HEK293 (cell line): Measurements from ENCODE around the gene RNF212.

Source experiments
- CTCF ChIA-PET: fragments of 350-600 bp; formaldehyde crosslinking; extraction: SDS; loops from one replicate; lab custom pipeline; 2021; ENCODE audit warnings: antibody characterized with exemption; lab: Yijun Ruan, JAX
- POLR2A ChIA-PET: fragments of 300-600 bp; formaldehyde crosslinking; extraction: SDS; loops from one replicate; lab custom pipeline; 2020; ENCODE audit warnings: antibody characterized with exemption, inconsistent platforms; lab: Yijun Ruan, JAX
- H3K27ac ChIP-seq: fragments of 200-500 bp; sonication (Bioruptor generic); 2 replicates; pipeline ENCODE4 v1.5.1; 2014; ENCODE audit warnings: low read depth, low read length, control low read depth, inconsistent platforms; ENCODE audit errors: extremely low read depth
- H3K36me3 ChIP-seq, 2 experiments: fragments of 200-500 bp in 1 of 2; sonication (Bioruptor generic) in 1 of 2; 1 replicate in 1 of 2; 2 replicates in 1 of 2; pipeline ENCODE4 v1.5.1; 2014 to 2017; ENCODE audit warnings: inconsistent platforms in 2 of 2, low read length in 2 of 2; ENCODE audit not compliant: control insufficient read depth in 2 of 2, insufficient read depth in 1 of 2
- H3K4me1 ChIP-seq: fragments of 200-500 bp; sonication (Bioruptor generic); 2 replicates; pipeline ENCODE4 v1.5.1; 2014; ENCODE audit warnings: mild to moderate bottlenecking, low read length, inconsistent platforms; ENCODE audit not compliant: control insufficient read depth, insufficient read depth
- H3K4me3 ChIP-seq: 2 replicates; pipeline ENCODE4 v1.5.1; 2011; ENCODE audit warnings: low read depth, mild to moderate bottlenecking, control low read depth, low read length, moderate library complexity
- H3K9me3 ChIP-seq: fragments of 200-500 bp; sonication (Bioruptor generic); 2 replicates; pipeline ENCODE4 v1.5.1; 2014; ENCODE audit warnings: low read depth, low read length, inconsistent platforms; ENCODE audit not compliant: control insufficient read depth, insufficient read depth
- BCL11A ChIP-seq: fragments of 450-650 bp; formaldehyde crosslinking; IDR thresholded peaks from 2 replicates; pipeline ENCODE4 v1.5.1; 2016; ENCODE audit warnings: low read depth, missing biosample characterization, missing genetic modification characterization
- FEZF1 ChIP-seq: fragments of 450-650 bp; formaldehyde crosslinking; IDR thresholded peaks from 2 replicates; pipeline ENCODE4 v1.5.1; 2016; ENCODE audit warnings: missing biosample characterization, missing genetic modification characterization
- GLIS1 ChIP-seq: fragments of 450-650 bp; formaldehyde crosslinking; IDR thresholded peaks from 2 replicates; pipeline ENCODE4 v1.5.1; 2016; ENCODE audit warnings: missing biosample characterization, missing genetic modification characterization
- HOXD13 ChIP-seq: sonication (generic); formaldehyde crosslinking; IDR thresholded peaks from 2 replicates; pipeline ENCODE4 v1.8.0; 2022; ENCODE audit warnings: missing genetic modification reagents, borderline replicate concordance
- IKZF3 ChIP-seq: fragments of 450-650 bp; IDR thresholded peaks from 2 replicates; pipeline ENCODE4 v1.5.0; 2018; ENCODE audit warnings: missing biosample characterization, mild to moderate bottlenecking, missing genetic modification characterization, moderate library complexity
- KLF10 ChIP-seq: fragments of 450-650 bp; IDR thresholded peaks from 2 replicates; pipeline ENCODE4 v1.5.1; 2018; ENCODE audit warnings: missing biosample characterization, mild to moderate bottlenecking, missing genetic modification characterization
- SALL2 ChIP-seq: fragments of 450-650 bp; formaldehyde crosslinking; IDR thresholded peaks from 2 replicates; pipeline ENCODE4 v1.5.0; 2017; ENCODE audit warnings: missing biosample characterization, mild to moderate bottlenecking, missing genetic modification characterization, borderline replicate concordance
- SCRT2 ChIP-seq: fragments of 450-650 bp; formaldehyde crosslinking; IDR thresholded peaks from 2 replicates; pipeline ENCODE4 v1.5.1; 2016; ENCODE audit warnings: missing biosample characterization, missing genetic modification characterization
- YY2 ChIP-seq: fragments of 450-650 bp; formaldehyde crosslinking; IDR thresholded peaks from 2 replicates; pipeline ENCODE4 v1.5.1; 2016; ENCODE audit warnings: missing biosample characterization, missing genetic modification characterization
- ZNF112 ChIP-seq: fragments of 450-650 bp; formaldehyde crosslinking; IDR thresholded peaks from 2 replicates; pipeline ENCODE4 v1.5.0; 2017; ENCODE audit warnings: missing biosample characterization, missing genetic modification characterization
- ZNF114 ChIP-seq: fragments of 450-650 bp; formaldehyde crosslinking; IDR thresholded peaks from 2 replicates; pipeline ENCODE4 v1.5.0; 2017; ENCODE audit warnings: missing biosample characterization, missing genetic modification characterization
- ZNF174 ChIP-seq: fragments of 450-650 bp; formaldehyde crosslinking; IDR thresholded peaks from 2 replicates; pipeline ENCODE4 v1.5.0; 2017; ENCODE audit warnings: missing biosample characterization, mild to moderate bottlenecking, missing genetic modification characterization
- ZNF202 ChIP-seq: fragments of 450-650 bp; formaldehyde crosslinking; IDR thresholded peaks from 2 replicates; pipeline ENCODE4 v1.5.1; 2016; ENCODE audit warnings: missing biosample characterization, missing genetic modification characterization, borderline replicate concordance
- ZNF214 ChIP-seq: fragments of 450-650 bp; formaldehyde crosslinking; IDR thresholded peaks from 2 replicates; pipeline ENCODE4 v1.5.1; 2017; ENCODE audit warnings: missing biosample characterization, mild to moderate bottlenecking, missing genetic modification characterization, borderline replicate concordance
- ZNF23 ChIP-seq: fragments of 450-650 bp; formaldehyde crosslinking; IDR thresholded peaks from 2 replicates; pipeline ENCODE4 v1.5.1; 2016; ENCODE audit warnings: missing biosample characterization, missing genetic modification characterization, borderline replicate concordance
- ZNF24 ChIP-seq: fragments of 450-650 bp; formaldehyde crosslinking; IDR thresholded peaks from 2 replicates; pipeline ENCODE4 v1.5.1; 2016; ENCODE audit warnings: missing biosample characterization, missing genetic modification characterization
- ZNF274 ChIP-seq, 2 experiments: fragments of 200-500 bp in 1 of 2; fragments of 450-650 bp in 1 of 2; sonication (Bioruptor generic) in 1 of 2; formaldehyde crosslinking in 1 of 2; IDR thresholded peaks; 2 replicates each; pipeline versions ENCODE4 v1.5.1 to v1.6.1; 2014 to 2016; ENCODE audit warnings: borderline replicate concordance in 1 of 2, inconsistent platforms in 1 of 2, low read length in 1 of 2, missing biosample characterization in 1 of 2, missing genetic modification characterization in 1 of 2
- ZNF311 ChIP-seq: fragments of 450-650 bp; formaldehyde crosslinking; IDR thresholded peaks from 2 replicates; pipeline ENCODE4 v1.5.1; 2017; ENCODE audit warnings: missing biosample characterization, missing genetic modification characterization, borderline replicate concordance
- ZNF558 ChIP-seq: fragments of 450-650 bp; formaldehyde crosslinking; IDR thresholded peaks from 2 replicates; pipeline ENCODE4 v1.5.1; 2016; ENCODE audit warnings: missing biosample characterization, missing genetic modification characterization
- ZNF600 ChIP-seq: fragments of 450-650 bp; formaldehyde crosslinking; IDR thresholded peaks from 2 replicates; pipeline ENCODE4 v1.5.1; 2016; ENCODE audit warnings: missing biosample characterization, missing genetic modification characterization
- ZNF623 ChIP-seq: fragments of 450-650 bp; formaldehyde crosslinking; IDR thresholded peaks from 2 replicates; pipeline ENCODE4 v1.5.1; 2016; ENCODE audit warnings: missing biosample characterization, missing genetic modification characterization
- ZNF777 ChIP-seq: fragments of 450-650 bp; formaldehyde crosslinking; IDR thresholded peaks from 2 replicates; pipeline ENCODE4 v1.5.1; 2017; ENCODE audit warnings: missing biosample characterization, missing genetic modification characterization, borderline replicate concordance
- ZNF792 ChIP-seq: fragments of 450-650 bp; formaldehyde crosslinking; IDR thresholded peaks from 2 replicates; pipeline ENCODE4 v1.5.1; 2016; ENCODE audit warnings: missing biosample characterization, missing genetic modification characterization
- TF ChIP-seq, protein P1 (sequence below): fragments of 450-650 bp; formaldehyde crosslinking; IDR thresholded peaks from 2 replicates; pipeline ENCODE4 v1.5.1; 2016; ENCODE audit warnings: missing biosample characterization, missing genetic modification characterization
- TF ChIP-seq, protein P2 (sequence below): fragments of 450-650 bp; formaldehyde crosslinking; IDR thresholded peaks from 2 replicates; pipeline ENCODE4 v1.5.1; 2017; ENCODE audit warnings: missing biosample characterization, missing genetic modification characterization
- TF ChIP-seq, protein P3 (sequence below): fragments of 450-650 bp; formaldehyde crosslinking; conservative IDR thresholded peaks from 2 replicates; pipeline ENCODE4 v1.5.1; 2016; ENCODE audit warnings: low read depth, missing biosample characterization, missing genetic modification characterization

The RNF212 gene

DNA sequence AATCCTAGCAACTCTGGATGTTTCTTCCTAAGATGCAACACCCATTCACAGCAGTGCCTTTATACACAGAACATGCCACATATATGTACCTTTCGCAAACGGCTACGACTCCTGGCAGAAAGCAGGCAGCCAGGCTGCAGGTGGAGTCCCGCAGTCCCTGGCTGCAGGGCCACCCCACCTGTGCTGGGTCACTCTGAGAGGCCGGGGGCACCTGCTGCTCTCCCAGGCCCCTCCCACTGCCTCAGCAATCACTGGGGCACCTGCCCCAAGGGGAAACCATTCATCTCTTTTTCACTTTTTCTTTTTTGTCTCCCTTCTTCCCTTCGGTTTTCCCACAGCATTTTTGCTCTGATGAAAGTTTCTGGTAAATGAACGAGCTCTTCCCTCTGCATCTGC is 28.0 kb downstream of the RNF212 start (continued):
- TF ChIP-seq ZNF174 (tag by site-specific recombination) (no peak), IKZF3 (no peak), ZNF274 (IDR thresholded peaks at IDR 0.05; ENCODE audit: low read length) (no peak), ZNF274 (tag by site-specific recombination; IDR thresholded peaks at IDR 0.05; ENCODE audit: borderline replicate concordance) (no peak), ZNF202 (no peak), YY2 (tag by site-specific recombination) (no peak), ZNF112 (tag by site-specific recombination) (no peak), ZNF24 (no peak), ZNF777 (no peak), ZNF600 (tag by site-specific recombination) (no peak)

DNA sequence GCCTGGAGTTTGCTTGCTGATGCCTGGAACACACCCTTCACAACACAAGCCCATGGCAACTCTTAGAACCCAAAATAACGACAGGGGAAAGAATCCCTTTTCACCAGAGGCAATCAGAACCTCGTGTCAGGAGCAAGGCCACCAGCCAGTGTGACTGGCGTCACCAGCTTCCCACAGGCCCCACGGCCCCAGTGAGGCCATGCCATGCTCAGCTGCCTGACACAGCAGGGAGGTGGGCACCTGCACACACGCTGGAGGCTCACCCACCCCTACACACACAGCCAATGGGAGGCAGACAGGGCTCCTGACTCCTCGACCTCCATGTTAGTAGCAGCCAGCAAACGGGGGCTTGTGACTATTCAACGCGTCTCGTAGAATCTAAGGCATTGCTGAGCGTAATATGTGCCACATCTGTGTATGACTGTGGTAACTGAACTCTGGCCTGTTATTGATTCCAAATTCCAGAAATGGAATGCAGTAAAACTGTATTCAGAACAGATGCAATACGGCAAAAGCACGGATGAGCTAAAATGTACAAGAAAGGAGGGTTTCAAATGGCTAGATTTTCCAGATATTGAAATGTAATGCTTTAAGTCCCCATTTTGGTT is 28.5 kb downstream of the RNF212 start:
- CTCF ChIA-PET = interaction anchor here (1.0 kb wide), 1 partner anchor 12 kb away, joined by 5 read pairs; no protein-coding TSS in a partner anchor
- POLR2A ChIA-PET = no interaction called here

DNA sequence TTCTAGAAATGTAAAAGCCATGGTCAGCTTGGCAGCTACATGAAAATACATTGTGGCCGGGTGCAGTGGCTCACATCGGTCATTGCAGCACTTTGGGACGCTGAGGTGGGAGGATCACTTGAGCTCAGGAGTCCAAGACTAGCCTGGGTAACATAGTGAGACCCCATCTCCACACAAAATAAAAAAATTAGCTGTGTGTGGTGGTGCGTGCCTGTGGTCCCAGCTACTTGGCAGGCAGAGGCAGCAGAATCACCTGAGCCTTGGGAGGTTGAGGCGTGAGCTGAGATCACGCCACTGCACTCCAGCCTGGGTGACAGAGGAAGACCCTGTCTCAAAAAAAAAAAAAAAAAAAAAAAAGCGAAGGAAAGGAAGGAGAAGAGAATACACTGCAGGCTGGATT is 29.0 kb downstream of the RNF212 start:
- H3K4me1 ChIP-seq = no peaks in the 10 kb centered on the region
- H3K27ac ChIP-seq = no peak overlapping the region
- ChIA-PET CTCF (no interaction called here), POLR2A (no interaction called here)
- H3K36me3 ChIP-seq = no peaks in the 10 kb centered on the region
- H3K9me3 ChIP-seq = no peaks in the 10 kb centered on the region
- H3K4me3 ChIP-seq = no peak overlapping the region
- TF ChIP-seq FEZF1 (tag by site-specific recombination) = no peak
- no peak for TF ChIP-seq HOXD13 (CRISPR knock-in tag)
- no peak for TF ChIP-seq BCL11A (tag by site-specific recombination)
- TF ChIP-seq, protein P1, sequence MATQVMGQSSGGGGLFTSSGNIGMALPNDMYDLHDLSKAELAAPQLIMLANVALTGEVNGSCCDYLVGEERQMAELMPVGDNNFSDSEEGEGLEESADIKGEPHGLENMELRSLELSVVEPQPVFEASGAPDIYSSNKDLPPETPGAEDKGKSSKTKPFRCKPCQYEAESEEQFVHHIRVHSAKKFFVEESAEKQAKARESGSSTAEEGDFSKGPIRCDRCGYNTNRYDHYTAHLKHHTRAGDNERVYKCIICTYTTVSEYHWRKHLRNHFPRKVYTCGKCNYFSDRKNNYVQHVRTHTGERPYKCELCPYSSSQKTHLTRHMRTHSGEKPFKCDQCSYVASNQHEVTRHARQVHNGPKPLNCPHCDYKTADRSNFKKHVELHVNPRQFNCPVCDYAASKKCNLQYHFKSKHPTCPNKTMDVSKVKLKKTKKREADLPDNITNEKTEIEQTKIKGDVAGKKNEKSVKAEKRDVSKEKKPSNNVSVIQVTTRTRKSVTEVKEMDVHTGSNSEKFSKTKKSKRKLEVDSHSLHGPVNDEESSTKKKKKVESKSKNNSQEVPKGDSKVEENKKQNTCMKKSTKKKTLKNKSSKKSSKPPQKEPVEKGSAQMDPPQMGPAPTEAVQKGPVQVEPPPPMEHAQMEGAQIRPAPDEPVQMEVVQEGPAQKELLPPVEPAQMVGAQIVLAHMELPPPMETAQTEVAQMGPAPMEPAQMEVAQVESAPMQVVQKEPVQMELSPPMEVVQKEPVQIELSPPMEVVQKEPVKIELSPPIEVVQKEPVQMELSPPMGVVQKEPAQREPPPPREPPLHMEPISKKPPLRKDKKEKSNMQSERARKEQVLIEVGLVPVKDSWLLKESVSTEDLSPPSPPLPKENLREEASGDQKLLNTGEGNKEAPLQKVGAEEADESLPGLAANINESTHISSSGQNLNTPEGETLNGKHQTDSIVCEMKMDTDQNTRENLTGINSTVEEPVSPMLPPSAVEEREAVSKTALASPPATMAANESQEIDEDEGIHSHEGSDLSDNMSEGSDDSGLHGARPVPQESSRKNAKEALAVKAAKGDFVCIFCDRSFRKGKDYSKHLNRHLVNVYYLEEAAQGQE (tag by site-specific recombination) = no peak
- no peak for TF ChIP-seq ZNF114
- TF ChIP-seq GLIS1 (tag by site-specific recombination) = no peak
- no peak for TF ChIP-seq SALL2 (tag by site-specific recombination)
- TF ChIP-seq ZNF558 (tag by site-specific recombination) = no peak
- TF ChIP-seq ZNF214 (tag by site-specific recombination) = no peak
- no peak for TF ChIP-seq ZNF792
- no peak for TF ChIP-seq SCRT2 (tag by site-specific recombination)

More for the DNA sequence above, 28.5 kb downstream of the RNF212 start:
- no peaks in the 10 kb centered on the region for H3K9me3 ChIP-seq
- H3K4me1 ChIP-seq = no peaks in the 10 kb centered on the region
- TF ChIP-seq KLF10 (tag by site-specific recombination) (no peak), ZNF23 (tag by site-specific recombination) (no peak), ZNF311 (tag by site-specific recombination) (no peak), ZNF274 (IDR thresholded peaks at IDR 0.05; ENCODE audit: low read length) (no peak), ZNF274 (tag by site-specific recombination; IDR thresholded peaks at IDR 0.05; ENCODE audit: borderline replicate concordance) (no peak), ZNF792 (no peak), ZNF623 (no peak), SALL2 (tag by site-specific recombination) (no peak)
- TF ChIP-seq, protein P2, sequence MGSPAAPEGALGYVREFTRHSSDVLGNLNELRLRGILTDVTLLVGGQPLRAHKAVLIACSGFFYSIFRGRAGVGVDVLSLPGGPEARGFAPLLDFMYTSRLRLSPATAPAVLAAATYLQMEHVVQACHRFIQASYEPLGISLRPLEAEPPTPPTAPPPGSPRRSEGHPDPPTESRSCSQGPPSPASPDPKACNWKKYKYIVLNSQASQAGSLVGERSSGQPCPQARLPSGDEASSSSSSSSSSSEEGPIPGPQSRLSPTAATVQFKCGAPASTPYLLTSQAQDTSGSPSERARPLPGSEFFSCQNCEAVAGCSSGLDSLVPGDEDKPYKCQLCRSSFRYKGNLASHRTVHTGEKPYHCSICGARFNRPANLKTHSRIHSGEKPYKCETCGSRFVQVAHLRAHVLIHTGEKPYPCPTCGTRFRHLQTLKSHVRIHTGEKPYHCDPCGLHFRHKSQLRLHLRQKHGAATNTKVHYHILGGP (tag by site-specific recombination) = no peak
- TF ChIP-seq, protein P3, sequence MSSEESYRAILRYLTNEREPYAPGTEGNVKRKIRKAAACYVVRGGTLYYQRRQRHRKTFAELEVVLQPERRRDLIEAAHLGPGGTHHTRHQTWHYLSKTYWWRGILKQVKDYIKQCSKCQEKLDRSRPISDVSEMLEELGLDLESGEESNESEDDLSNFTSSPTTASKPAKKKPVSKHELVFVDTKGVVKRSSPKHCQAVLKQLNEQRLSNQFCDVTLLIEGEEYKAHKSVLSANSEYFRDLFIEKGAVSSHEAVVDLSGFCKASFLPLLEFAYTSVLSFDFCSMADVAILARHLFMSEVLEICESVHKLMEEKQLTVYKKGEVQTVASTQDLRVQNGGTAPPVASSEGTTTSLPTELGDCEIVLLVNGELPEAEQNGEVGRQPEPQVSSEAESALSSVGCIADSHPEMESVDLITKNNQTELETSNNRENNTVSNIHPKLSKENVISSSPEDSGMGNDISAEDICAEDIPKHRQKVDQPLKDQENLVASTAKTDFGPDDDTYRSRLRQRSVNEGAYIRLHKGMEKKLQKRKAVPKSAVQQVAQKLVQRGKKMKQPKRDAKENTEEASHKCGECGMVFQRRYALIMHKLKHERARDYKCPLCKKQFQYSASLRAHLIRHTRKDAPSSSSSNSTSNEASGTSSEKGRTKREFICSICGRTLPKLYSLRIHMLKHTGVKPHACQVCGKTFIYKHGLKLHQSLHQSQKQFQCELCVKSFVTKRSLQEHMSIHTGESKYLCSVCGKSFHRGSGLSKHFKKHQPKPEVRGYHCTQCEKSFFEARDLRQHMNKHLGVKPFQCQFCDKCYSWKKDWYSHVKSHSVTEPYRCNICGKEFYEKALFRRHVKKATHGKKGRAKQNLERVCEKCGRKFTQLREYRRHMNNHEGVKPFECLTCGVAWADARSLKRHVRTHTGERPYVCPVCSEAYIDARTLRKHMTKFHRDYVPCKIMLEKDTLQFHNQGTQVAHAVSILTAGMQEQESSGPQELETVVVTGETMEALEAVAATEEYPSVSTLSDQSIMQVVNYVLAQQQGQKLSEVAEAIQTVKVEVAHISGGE (tag by site-specific recombination) = no peak
- no peaks in the 10 kb centered on the region for H3K36me3 ChIP-seq
- no peak overlapping the region for H3K4me3 ChIP-seq
- H3K27ac ChIP-seq = no peak overlapping the region
